Sigmoid colon (tissue), 4 donors: ENCODE measurements around the gene POLR1D.

Experiments
- CTCF ChIP-seq, 4 experiments: fragments of 450-650 bp in 3 of 4; fragments of 200-600 bp in 1 of 4; IDR thresholded peaks; one replicate each; pipeline ENCODE4 v1.5.1; 2016 to 2019; ENCODE audit warnings: antibody characterized with exemption in 4 of 4, mild to moderate bottlenecking in 3 of 4, moderate library complexity in 2 of 4
- POLR2A ChIP-seq, 2 donors: fragments of 450-650 bp; IDR thresholded peaks; one replicate each; pipeline ENCODE4 v1.6.1; 2016; ENCODE audit warnings: antibody characterized with exemption in 2 of 2, mild to moderate bottlenecking in 2 of 2, moderate library complexity in 2 of 2
- POLR2AphosphoS5 ChIP-seq, 4 donors: sonication (generic); formaldehyde crosslinking; IDR thresholded peaks; one replicate each; pipeline ENCODE4 v1.6.1; 2017; ENCODE audit warnings: antibody characterized with exemption in 4 of 4

- TF ChIP-seq CTCF (IDR thresholded peaks at IDR 0.05) (no peak), POLR2A (IDR thresholded peaks at IDR 0.05) (no peak), POLR2AphosphoS5 (IDR thresholded peaks at IDR 0.05) (no peak)
Measured at GRCh38 chr13:27593267-27593666, 28.4 kb upstream of the POLR1D start.
